HepG2 (cell line): Measurements from ENCODE around the gene MAMSTR. TPM values are rescaled to one million over a fixed set of nuclear protein-coding genes. Genes with fewer than 3 reads are reported as not detected.

Experiments
- ATAC-seq: fragments of 200-7000 bp; cut with Tn5 transposase; 3 replicates; pipeline ENCODE4 v1.9.1; 2020; ENCODE audit warnings: mild to moderate bottlenecking, moderate library complexity
- BruUV-seq: library from RNA; stranded (reverse); fragments of 400-500 nt; replicated peaks from 2 replicates; lab custom pipeline; 2021; lab: Mats Ljungman, UMichigan
- CTCF ChIA-PET: fragments of 300-600 bp; formaldehyde crosslinking; extraction: SDS; loops from one replicate; lab custom pipeline; 2021; ENCODE audit warnings: low total read pairs, inconsistent platforms, low intra/inter-chr PET ratio; lab: Yijun Ruan, JAX
- POLR2A ChIA-PET: fragments of 350-600 bp; sonication (Branson Sonifier 250); formaldehyde crosslinking; loops from one replicate; lab custom pipeline; 2020; ENCODE audit warnings: antibody characterized with exemption, inconsistent platforms; lab: Yijun Ruan, JAX
- DNase-seq: peaks from one replicate; pipeline ENCODE4 v3.0.0-alpha.2; 2015; ENCODE audit warnings: low spot score
- FAIRE-seq: peaks from 3 replicates; lab custom pipeline; 2011; peaks lifted over from hg19 to GRCh38; lab: Jason Lieb, UNC
- H2AFZ ChIP-seq: one replicate; pipeline ENCODE4 v1.6.1; 2011; ENCODE audit warnings: low read length, inconsistent platforms
- H3K27ac ChIP-seq: fragments of 300-600 bp; 3 replicates; pipeline ENCODE4 v1.8.0; 2011; ENCODE audit warnings: mixed run types, mild to moderate bottlenecking, mixed read lengths, low read length, inconsistent platforms; ENCODE audit not compliant: insufficient read depth; ENCODE audit errors: extremely low read length
- H3K27me3 ChIP-seq, 2 experiments: fragments of 200-600 bp in 1 of 2; 2 replicates in 1 of 2; 3 replicates in 1 of 2; pipeline versions ENCODE4 v1.6.0 to v1.8.0; 2011; ENCODE audit warnings: low read length in 2 of 2, mild to moderate bottlenecking in 2 of 2, moderate library complexity in 2 of 2, inconsistent platforms in 1 of 2; ENCODE audit not compliant: insufficient read depth in 2 of 2, control insufficient read depth in 1 of 2
- H3K36me3 ChIP-seq, 2 experiments: fragments of 200-600 bp in 1 of 2; replicated peaks in 1 of 2; 2 replicates in 1 of 2; 3 replicates in 1 of 2; pipeline versions ENCODE4 v1.5.1 to v1.8.0; 2011; ENCODE audit warnings: low read length in 2 of 2, inconsistent platforms in 1 of 2; ENCODE audit not compliant: insufficient read depth in 2 of 2, control insufficient read depth in 1 of 2
- H3K4me1 ChIP-seq: 2 replicates; pipeline ENCODE4 v1.5.1; 2012; ENCODE audit warnings: low read length, inconsistent platforms; ENCODE audit not compliant: insufficient read depth
- H3K4me2 ChIP-seq: 2 replicates; pipeline ENCODE4 v1.6.0; 2011; ENCODE audit warnings: low read depth, low read length, inconsistent platforms
- H3K4me3 ChIP-seq, 3 experiments: fragments of 200-600 bp in 1 of 3; sonication (generic), shearing (Covaris generic) in 1 of 3; replicated peaks in 1 of 3; 2 replicates each; pipeline ENCODE4 v1.5.1; 2011 to 2016; ENCODE audit warnings: low read length in 3 of 3, inconsistent platforms in 2 of 3, low read depth in 2 of 3, mild to moderate bottlenecking in 2 of 3, control low read depth in 1 of 3, mixed read lengths in 1 of 3; ENCODE audit not compliant: insufficient read depth in 1 of 3
- H3K79me2 ChIP-seq: one replicate; pipeline ENCODE4 v1.6.1; 2011; ENCODE audit warnings: low read length, inconsistent platforms; ENCODE audit not compliant: insufficient read depth
- H3K9ac ChIP-seq: 2 replicates; pipeline ENCODE4 v1.6.0; 2011; ENCODE audit warnings: mild to moderate bottlenecking, low read depth, low read length, inconsistent platforms; ENCODE audit not compliant: insufficient read depth
- H3K9me3 ChIP-seq: 2 replicates; pipeline ENCODE4 v1.5.1; 2012; ENCODE audit warnings: mild to moderate bottlenecking, low read length
- H4K20me1 ChIP-seq: 2 replicates; pipeline ENCODE4 v1.6.0; 2011; ENCODE audit warnings: inconsistent platforms, mild to moderate bottlenecking, low read length, moderate library complexity; ENCODE audit not compliant: insufficient read depth
- ATF7-NPFF ChIP-seq: sonication (generic); formaldehyde crosslinking; IDR thresholded peaks from 2 replicates; pipeline ENCODE4 v1.8.1; 2023; ENCODE audit warnings: mild to moderate bottlenecking, low read depth, missing genetic modification reagents, moderate library complexity
- EP300 ChIP-seq, 3 experiments: sonication (generic) in 1 of 3; formaldehyde crosslinking in 1 of 3; IDR thresholded peaks; 2 replicates each; pipeline versions ENCODE4 v1.5.1 to v1.6.1; 2011 to 2020; ENCODE audit warnings: low read depth in 2 of 3, low read length in 2 of 3, borderline replicate concordance in 1 of 3, improper control_type of control experiment in 1 of 3, mild to moderate bottlenecking in 1 of 3, missing genetic modification reagents in 1 of 3, moderate library complexity in 1 of 3
- KDM2A ChIP-seq: sonication (generic); formaldehyde crosslinking; IDR thresholded peaks from 2 replicates; pipeline ENCODE4 v1.4.0; 2020; ENCODE audit warnings: low read depth, missing genetic modification reagents, borderline replicate concordance
- RBAK ChIP-seq: sonication (generic); formaldehyde crosslinking; IDR thresholded peaks from 2 replicates; pipeline ENCODE4 v1.5.1; 2020; ENCODE audit warnings: mild to moderate bottlenecking, missing genetic modification reagents
- SETDB1 ChIP-seq: sonication (generic); formaldehyde crosslinking; IDR thresholded peaks from 2 replicates; pipeline ENCODE4 v1.5.1; 2020; ENCODE audit warnings: missing genetic modification reagents, mild to moderate bottlenecking, borderline replicate concordance
- TARDBP ChIP-seq: sonication (generic); formaldehyde crosslinking; IDR thresholded peaks from 2 replicates; pipeline ENCODE4 v1.8.0; 2022; ENCODE audit warnings: mild to moderate bottlenecking, missing genetic modification reagents
- THAP11 ChIP-seq: IDR thresholded peaks from 2 replicates; pipeline ENCODE4 v1.6.1; 2016; ENCODE audit warnings: missing biosample characterization, missing genetic modification reagents
- YY1 ChIP-seq: IDR thresholded peaks from 2 replicates; pipeline ENCODE4 v1.6.1; 2011; ENCODE audit warnings: low read length, low read depth, moderate library complexity, mild to moderate bottlenecking; ENCODE audit not compliant: insufficient read depth, insufficient replicate concordance
- ZBTB7B ChIP-seq: sonication (generic); formaldehyde crosslinking; IDR thresholded peaks from 2 replicates; pipeline ENCODE4 v1.4.0; 2020; ENCODE audit warnings: missing genetic modification reagents
- ZMAT3 ChIP-seq: sonication (generic); formaldehyde crosslinking; conservative IDR thresholded peaks from 2 replicates; pipeline ENCODE4 v1.7.0; 2021; ENCODE audit warnings: missing genetic modification reagents
- ZNF138 ChIP-seq: sonication (generic); formaldehyde crosslinking; IDR thresholded peaks from 2 replicates; pipeline ENCODE4 v1.5.0; 2020; ENCODE audit warnings: mild to moderate bottlenecking, low read depth, missing genetic modification reagents
- ZNF18 ChIP-seq: sonication (generic); formaldehyde crosslinking; IDR thresholded peaks from 2 replicates; pipeline ENCODE4 v1.8.0; 2022; ENCODE audit warnings: mild to moderate bottlenecking, missing genetic modification reagents; ENCODE audit not compliant: insufficient replicate concordance
- ZNF232 ChIP-seq: sonication (generic); formaldehyde crosslinking; IDR thresholded peaks from 2 replicates; pipeline ENCODE4 v1.4.0; 2020; ENCODE audit warnings: missing genetic modification reagents, borderline replicate concordance
- ZNF274 ChIP-seq: sonication (generic); formaldehyde crosslinking; IDR thresholded peaks from 2 replicates; pipeline ENCODE4 v1.5.1; 2020; ENCODE audit warnings: mild to moderate bottlenecking, missing genetic modification reagents
- ZNF816 ChIP-seq: sonication (generic); formaldehyde crosslinking; IDR thresholded peaks from 2 replicates; pipeline ENCODE4 v1.8.0; 2022; ENCODE audit warnings: missing genetic modification reagents, mild to moderate bottlenecking, borderline replicate concordance
- ZNF850 ChIP-seq: sonication (generic); formaldehyde crosslinking; conservative IDR thresholded peaks from 2 replicates; pipeline ENCODE4 v1.9.0; 2021; ENCODE audit warnings: mild to moderate bottlenecking, missing genetic modification reagents
- WGBS: methylation state at CpG from one replicate; pipeline ENCODE4 v1.1.6; 2017; ENCODE audit warnings: low lambda C conversion rate; 5-methylcytosine and 5-hydroxymethylcytosine counted together
- in situ Hi-C: cut with HindIII; loops from 2 replicates; pipeline ENCODE4 v1.10.0; 2017; ENCODE audit warnings: low pct_unique_long_range_greater_than_20kb; ENCODE audit not compliant: extremely low pct_ligation_motif_present
- intact Hi-C: fragments of 100-400 bp; cut with micrococcal nuclease; formaldehyde crosslinking; loops from one replicate; pipeline ENCODE4 v1.10.0; 2022; ENCODE audit not compliant: unreplicated experiment
- polyA plus RNA-seq, 8 experiments: library from polyadenylated mRNA; depleted of rRNA in 3 of 8; stranded (reverse) in 7 of 8; unstranded in 1 of 8; fragments of >200 nt; fragmentation: Illumina TruSeq in 4 of 8; extraction: Trizol in 4 of 8; gene quantifications; 2 replicates each; pipeline versions ENCODE4 v1.2.1 to v1.2.3, GENCODE V29; 2011 to 2016; ENCODE audit warnings: low read depth in 4 of 8, missing spikeins in 1 of 8, mixed read lengths in 1 of 8; ENCODE audit not compliant: insufficient read depth in 1 of 8
- total RNA-seq, 5 experiments: library from RNA; depleted of rRNA; stranded (reverse); fragments of >200 nt; fragmentation: Illumina TruSeq; extraction: Trizol; gene quantifications; 2 replicates each; pipeline ENCODE4 v1.2.3, GENCODE V29; 2016; ENCODE audit warnings: low read depth in 1 of 5
- TF ChIP-seq, protein P1 (sequence below): sonication (generic); formaldehyde crosslinking; IDR thresholded peaks from 2 replicates; pipeline ENCODE4 v1.5.0; 2020; ENCODE audit warnings: mild to moderate bottlenecking, low read depth, missing genetic modification reagents, borderline replicate concordance

Gene MAMSTR
- total and polyA plus RNA-seq, 2 of the 13 experiments (the other 11 are each of a cell fraction or from before 2014, with no cell fraction given) = 2.2 to 2.4 TPM

DNA sequence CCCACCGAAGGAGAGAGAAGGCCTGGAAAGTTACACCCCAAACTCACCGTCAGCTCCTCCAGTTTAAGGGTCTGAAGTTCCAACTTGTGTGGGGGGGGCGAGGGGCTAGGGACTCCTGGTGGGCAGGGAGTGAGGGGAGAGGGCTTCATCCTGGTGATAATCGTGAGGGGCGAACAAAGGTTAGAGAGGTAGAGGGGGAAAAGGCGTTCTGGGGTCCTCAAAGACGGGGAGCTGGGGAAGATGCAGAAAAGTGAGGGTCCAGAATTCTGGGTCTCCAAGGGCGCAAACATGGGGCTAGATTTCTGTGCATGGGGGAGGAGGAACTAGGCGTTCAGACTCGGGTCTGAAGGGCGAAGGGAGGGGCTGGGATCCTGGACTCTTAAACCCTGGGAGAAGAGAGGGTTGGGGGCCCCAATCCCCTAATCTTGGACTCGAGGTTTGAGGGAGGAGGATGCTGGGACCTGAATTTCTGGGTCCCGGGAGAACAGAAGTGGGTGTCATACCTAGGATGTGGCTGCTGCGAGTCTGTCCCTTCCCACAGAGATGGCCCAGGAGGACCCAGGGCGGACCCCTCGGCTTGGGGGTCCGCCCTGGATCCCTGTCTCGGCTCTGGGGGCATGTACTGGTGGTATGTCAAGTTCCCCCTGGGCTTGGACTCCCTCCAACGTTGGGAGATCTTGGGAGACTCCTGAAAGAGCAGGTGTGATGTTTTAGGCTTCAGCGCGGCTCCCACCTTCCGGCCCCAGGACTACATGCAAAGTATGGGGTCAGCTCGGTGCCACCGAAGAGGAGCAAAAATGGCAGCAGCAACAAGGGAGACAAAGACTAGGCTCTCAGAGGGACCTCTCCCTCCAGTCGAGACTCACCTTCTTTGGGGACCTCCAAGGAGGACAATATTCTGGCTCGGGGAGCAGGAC is 4.5 kb downstream of the MAMSTR start:
- FAIRE-seq (no peak), ATAC-seq (no peak), DNase-seq (no peak)
- peak overlapping the region; percentile 99 for H3K4me2 ChIP-seq
- BruUV-seq = TSS peak; percentile 91
- H3K27me3 ChIP-seq = no peaks in the 10 kb centered on the region; a peak in 1 of 5 replicates
- in situ Hi-C loops (no loop called here), intact Hi-C loops (loop anchor here (1.0 to 5.0 kb wide), 2 partner anchors 23 to 38 kb away; no protein-coding TSS in a partner anchor)
- peak overlapping the region; percentile 60 to 88 (median 84) for H3K4me3 ChIP-seq
- CTCF ChIA-PET = interaction anchor here (3.1 kb wide), 1 partner anchor 24 kb away, joined by 11 read pairs; no protein-coding TSS in a partner anchor
- no peaks in the 10 kb centered on the region for H4K20me1 ChIP-seq
- H3K9me3 ChIP-seq = peaks cover 4% of the 10 kb centered on the region; the same call in 1 of the 2 replicates
- POLR2A ChIA-PET = interaction anchor here (0.6 to 6.3 kb wide), 10 partner anchors 10 to 157 kb away, joined by 3 to 40 read pairs (median 4); partner anchors contain the start of genes FUT2, IZUMO1 and PPP1R15A
- peak overlapping the region; percentile 87 for H3K9ac ChIP-seq
- H3K36me3 ChIP-seq = no peaks in the 10 kb centered on the region
- H3K27ac ChIP-seq = peak overlapping the region; percentile 91
- peaks cover 5% of the 10 kb centered on the region for H3K79me2 ChIP-seq
- H3K4me1 ChIP-seq = peaks cover 57% of the 10 kb centered on the region
- H2AFZ ChIP-seq = no peak overlapping the region
- 5% methylated on average over 20 of the region's 26 CpGs for WGBS
- TF ChIP-seq ATF7-NPFF (CRISPR knock-in tag) (no peak), RBAK (CRISPR knock-in tag) (no peak), ZNF850 (peak; percentile 92), TARDBP (CRISPR knock-in tag) (no peak), ZNF816 (CRISPR knock-in tag) (no peak), ZNF232 (no peak), ZMAT3 (CRISPR knock-in tag) (0 out of 2 replicates have a peak, but pooled peaks have one; percentile 22), YY1 (peak; percentile 43), EP300 (IDR thresholded peaks at IDR 0.05; ENCODE audit: low read depth in 2 of 2, low read length in 2 of 2) (peak in 1 of 2 experiments; percentile 5; a peak in 1 of 4 replicates), EP300 (CRISPR knock-in tag; IDR thresholded peaks at IDR 0.05; ENCODE audit: borderline replicate concordance) (no peak), SETDB1 (CRISPR knock-in tag) (no peak), KDM2A (CRISPR knock-in tag) (no peak), ZNF274 (no peak), ZNF18 (CRISPR knock-in tag) (peak; percentile 65), ZNF138 (CRISPR knock-in tag) (0 out of 2 replicates have a peak, but pooled peaks have one; percentile 36), ZBTB7B (CRISPR knock-in tag) (peak; percentile 54; the same call in 1 of the 2 replicates), THAP11 (no peak)
- TF ChIP-seq, protein P1, sequence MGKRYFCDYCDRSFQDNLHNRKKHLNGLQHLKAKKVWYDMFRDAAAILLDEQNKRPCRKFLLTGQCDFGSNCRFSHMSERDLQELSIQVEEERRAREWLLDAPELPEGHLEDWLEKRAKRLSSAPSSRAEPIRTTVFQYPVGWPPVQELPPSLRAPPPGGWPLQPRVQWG (CRISPR knock-in tag) = no peak
